ENCODE measurements around the gene ABCA2.

Gene ABCA2

DNA sequence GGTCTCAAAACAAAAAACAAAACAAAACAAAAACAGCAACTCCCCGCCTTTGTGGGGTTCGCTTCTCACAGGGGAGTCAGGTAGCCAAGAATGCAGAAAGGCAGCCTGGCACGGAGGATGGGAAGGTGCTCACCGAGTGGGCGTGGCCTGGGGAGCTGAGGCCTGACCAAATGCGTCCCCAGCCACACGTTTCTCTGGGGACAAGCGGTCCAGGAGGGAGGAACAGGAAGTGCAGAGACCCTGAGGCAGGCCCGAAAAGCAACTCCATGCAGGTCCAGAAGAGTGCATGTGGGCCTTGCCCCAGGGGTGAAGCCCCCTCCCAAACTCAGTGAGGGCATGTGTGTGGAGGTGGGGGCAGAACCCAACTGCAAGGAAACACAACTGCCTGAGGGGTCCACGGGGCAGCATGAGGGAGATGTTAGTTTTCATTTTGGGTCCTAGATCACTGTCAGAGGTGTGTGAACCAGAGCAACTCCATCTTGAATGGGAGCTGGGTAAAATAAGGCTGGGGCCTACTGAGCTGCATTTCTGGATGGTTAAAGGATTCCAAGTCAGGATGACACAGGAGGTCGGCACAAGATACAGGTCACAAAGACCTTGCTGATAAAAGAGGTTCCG is 46.7 kb upstream of the ABCA2 start (continued):
- TF ChIP-seq, protein P1, sequence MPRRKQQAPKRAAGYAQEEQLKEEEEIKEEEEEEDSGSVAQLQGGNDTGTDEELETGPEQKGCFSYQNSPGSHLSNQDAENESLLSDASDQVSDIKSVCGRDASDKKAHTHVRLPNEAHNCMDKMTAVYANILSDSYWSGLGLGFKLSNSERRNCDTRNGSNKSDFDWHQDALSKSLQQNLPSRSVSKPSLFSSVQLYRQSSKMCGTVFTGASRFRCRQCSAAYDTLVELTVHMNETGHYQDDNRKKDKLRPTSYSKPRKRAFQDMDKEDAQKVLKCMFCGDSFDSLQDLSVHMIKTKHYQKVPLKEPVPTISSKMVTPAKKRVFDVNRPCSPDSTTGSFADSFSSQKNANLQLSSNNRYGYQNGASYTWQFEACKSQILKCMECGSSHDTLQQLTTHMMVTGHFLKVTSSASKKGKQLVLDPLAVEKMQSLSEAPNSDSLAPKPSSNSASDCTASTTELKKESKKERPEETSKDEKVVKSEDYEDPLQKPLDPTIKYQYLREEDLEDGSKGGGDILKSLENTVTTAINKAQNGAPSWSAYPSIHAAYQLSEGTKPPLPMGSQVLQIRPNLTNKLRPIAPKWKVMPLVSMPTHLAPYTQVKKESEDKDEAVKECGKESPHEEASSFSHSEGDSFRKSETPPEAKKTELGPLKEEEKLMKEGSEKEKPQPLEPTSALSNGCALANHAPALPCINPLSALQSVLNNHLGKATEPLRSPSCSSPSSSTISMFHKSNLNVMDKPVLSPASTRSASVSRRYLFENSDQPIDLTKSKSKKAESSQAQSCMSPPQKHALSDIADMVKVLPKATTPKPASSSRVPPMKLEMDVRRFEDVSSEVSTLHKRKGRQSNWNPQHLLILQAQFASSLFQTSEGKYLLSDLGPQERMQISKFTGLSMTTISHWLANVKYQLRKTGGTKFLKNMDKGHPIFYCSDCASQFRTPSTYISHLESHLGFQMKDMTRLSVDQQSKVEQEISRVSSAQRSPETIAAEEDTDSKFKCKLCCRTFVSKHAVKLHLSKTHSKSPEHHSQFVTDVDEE (CRISPR knock-in tag; IDR thresholded peaks at IDR 0.05): no peak

DNA sequence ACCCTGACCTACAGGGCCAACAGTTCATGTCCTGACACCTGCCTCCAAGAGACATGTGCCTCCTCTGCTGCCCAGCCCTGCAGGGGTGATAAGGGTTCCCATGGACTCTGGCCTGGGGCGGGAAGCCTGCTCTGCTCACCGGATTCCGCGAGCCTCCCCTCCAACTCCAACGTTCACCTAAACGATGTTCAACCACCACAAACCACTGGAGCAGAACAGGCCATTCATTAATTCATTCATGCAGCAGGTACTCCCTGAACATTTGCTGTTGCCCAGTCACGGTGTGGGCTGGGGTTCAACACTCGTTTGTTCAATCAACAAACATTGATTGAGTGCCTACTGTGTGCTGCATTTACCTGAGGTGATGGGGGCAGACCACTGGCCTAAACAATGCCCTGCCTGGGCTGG is 46.0 kb upstream of the ABCA2 start:
- ATAC-seq: no peak
- TF ChIP-seq ZNF70 (CRISPR knock-in tag; IDR thresholded peaks at IDR 0.05): no peak
- TF ChIP-seq ZC3H10 (CRISPR knock-in tag; IDR thresholded peaks at IDR 0.05): no peak
- TF ChIP-seq ZFP30 (CRISPR knock-in tag; IDR thresholded peaks at IDR 0.05): no peak
- no peak for TF ChIP-seq ARNTL (CRISPR knock-in tag; IDR thresholded peaks at IDR 0.05; ENCODE audit: borderline replicate concordance, low read depth)
- no peak for TF ChIP-seq TCF4 (CRISPR knock-in tag; IDR thresholded peaks at IDR 0.05; ENCODE audit: borderline replicate concordance)
- TF ChIP-seq ZNF565 (CRISPR knock-in tag; conservative IDR thresholded peaks at IDR 0.05; ENCODE audit: low read depth): no peak
- no peak for TF ChIP-seq GLIS3 (CRISPR knock-in tag; IDR thresholded peaks at IDR 0.05)
- no peak for TF ChIP-seq ESRRG (CRISPR knock-in tag; IDR thresholded peaks at IDR 0.05)
- TF ChIP-seq BACH2 (CRISPR knock-in tag; IDR thresholded peaks at IDR 0.05; ENCODE audit: borderline replicate concordance): no peak
- TF ChIP-seq, protein P2, sequence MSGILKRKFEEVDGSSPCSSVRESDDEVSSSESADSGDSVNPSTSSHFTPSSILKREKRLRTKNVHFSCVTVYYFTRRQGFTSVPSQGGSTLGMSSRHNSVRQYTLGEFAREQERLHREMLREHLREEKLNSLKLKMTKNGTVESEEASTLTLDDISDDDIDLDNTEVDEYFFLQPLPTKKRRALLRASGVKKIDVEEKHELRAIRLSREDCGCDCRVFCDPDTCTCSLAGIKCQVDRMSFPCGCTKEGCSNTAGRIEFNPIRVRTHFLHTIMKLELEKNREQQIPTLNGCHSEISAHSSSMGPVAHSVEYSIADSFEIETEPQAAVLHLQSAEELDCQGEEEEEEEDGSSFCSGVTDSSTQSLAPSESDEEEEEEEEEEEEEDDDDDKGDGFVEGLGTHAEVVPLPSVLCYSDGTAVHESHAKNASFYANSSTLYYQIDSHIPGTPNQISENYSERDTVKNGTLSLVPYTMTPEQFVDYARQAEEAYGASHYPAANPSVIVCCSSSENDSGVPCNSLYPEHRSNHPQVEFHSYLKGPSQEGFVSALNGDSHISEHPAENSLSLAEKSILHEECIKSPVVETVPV (CRISPR knock-in tag; IDR thresholded peaks at IDR 0.05): no peak
- TF ChIP-seq, protein P3, sequence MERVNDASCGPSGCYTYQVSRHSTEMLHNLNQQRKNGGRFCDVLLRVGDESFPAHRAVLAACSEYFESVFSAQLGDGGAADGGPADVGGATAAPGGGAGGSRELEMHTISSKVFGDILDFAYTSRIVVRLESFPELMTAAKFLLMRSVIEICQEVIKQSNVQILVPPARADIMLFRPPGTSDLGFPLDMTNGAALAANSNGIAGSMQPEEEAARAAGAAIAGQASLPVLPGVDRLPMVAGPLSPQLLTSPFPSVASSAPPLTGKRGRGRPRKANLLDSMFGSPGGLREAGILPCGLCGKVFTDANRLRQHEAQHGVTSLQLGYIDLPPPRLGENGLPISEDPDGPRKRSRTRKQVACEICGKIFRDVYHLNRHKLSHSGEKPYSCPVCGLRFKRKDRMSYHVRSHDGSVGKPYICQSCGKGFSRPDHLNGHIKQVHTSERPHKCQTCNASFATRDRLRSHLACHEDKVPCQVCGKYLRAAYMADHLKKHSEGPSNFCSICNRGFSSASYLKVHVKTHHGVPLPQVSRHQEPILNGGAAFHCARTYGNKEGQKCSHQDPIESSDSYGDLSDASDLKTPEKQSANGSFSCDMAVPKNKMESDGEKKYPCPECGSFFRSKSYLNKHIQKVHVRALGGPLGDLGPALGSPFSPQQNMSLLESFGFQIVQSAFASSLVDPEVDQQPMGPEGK (CRISPR knock-in tag; IDR thresholded peaks at IDR 0.05; ENCODE audit: borderline replicate concordance): no peak
- no peak for TF ChIP-seq SNAI2 (CRISPR knock-in tag; IDR thresholded peaks at IDR 0.05)
- no peak for TF ChIP-seq ISL1 (CRISPR knock-in tag; IDR thresholded peaks at IDR 0.05)
- no peak for TF ChIP-seq TOX (CRISPR knock-in tag; IDR thresholded peaks at IDR 0.05; ENCODE audit: borderline replicate concordance)

DNA sequence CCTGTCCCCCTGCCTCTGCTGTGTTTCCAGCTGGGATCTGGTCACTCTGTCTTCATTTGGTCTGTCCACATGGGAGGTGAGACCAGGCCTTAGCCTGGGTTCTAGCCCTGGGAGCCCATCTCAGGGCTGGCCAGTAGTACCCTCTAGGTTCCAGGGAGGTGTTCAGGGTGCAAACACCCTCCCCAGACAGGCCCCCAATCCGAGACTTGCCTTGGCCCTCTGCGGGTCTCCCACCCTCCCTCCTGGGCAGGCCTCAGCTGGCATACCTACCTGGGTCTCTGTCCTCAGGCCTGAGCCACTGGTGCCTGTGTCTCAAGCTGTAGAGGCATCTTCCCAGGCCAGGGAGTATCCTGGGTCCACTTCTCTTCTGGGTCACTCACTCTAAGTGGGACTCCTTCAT is 43.2 kb upstream of the ABCA2 start:
- no peak for ATAC-seq
- TF ChIP-seq ZNF565 (CRISPR knock-in tag; conservative IDR thresholded peaks at IDR 0.05; ENCODE audit: low read depth): no peak
- no peak for TF ChIP-seq ISL1 (CRISPR knock-in tag; IDR thresholded peaks at IDR 0.05)
- TF ChIP-seq ESRRG (CRISPR knock-in tag; IDR thresholded peaks at IDR 0.05): no peak
- no peak for TF ChIP-seq GLIS3 (CRISPR knock-in tag; IDR thresholded peaks at IDR 0.05)
- no peak for TF ChIP-seq ZFP30 (CRISPR knock-in tag; IDR thresholded peaks at IDR 0.05)
- TF ChIP-seq ARNTL (CRISPR knock-in tag; IDR thresholded peaks at IDR 0.05; ENCODE audit: borderline replicate concordance, low read depth): no peak
- TF ChIP-seq, protein P4, sequence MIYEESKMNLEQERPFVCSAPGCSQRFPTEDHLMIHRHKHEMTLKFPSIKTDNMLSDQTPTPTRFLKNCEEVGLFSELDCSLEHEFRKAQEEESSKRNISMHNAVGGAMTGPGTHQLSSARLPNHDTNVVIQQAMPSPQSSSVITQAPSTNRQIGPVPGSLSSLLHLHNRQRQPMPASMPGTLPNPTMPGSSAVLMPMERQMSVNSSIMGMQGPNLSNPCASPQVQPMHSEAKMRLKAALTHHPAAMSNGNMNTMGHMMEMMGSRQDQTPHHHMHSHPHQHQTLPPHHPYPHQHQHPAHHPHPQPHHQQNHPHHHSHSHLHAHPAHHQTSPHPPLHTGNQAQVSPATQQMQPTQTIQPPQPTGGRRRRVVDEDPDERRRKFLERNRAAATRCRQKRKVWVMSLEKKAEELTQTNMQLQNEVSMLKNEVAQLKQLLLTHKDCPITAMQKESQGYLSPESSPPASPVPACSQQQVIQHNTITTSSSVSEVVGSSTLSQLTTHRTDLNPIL (CRISPR knock-in tag; IDR thresholded peaks at IDR 0.05; ENCODE audit: low read depth): no peak
- no peak for TF ChIP-seq PPARA (CRISPR knock-in tag; IDR thresholded peaks at IDR 0.05; ENCODE audit: borderline replicate concordance)
- no peak for TF ChIP-seq ZFP3 (CRISPR knock-in tag; IDR thresholded peaks at IDR 0.05)
- no peak for TF ChIP-seq ZC3H10 (CRISPR knock-in tag; IDR thresholded peaks at IDR 0.05)
- TF ChIP-seq OSR1 (CRISPR knock-in tag; IDR thresholded peaks at IDR 0.05): no peak
- TF ChIP-seq, protein P2 (CRISPR knock-in tag; IDR thresholded peaks at IDR 0.05): no peak
- no peak for TF ChIP-seq TOX (CRISPR knock-in tag; IDR thresholded peaks at IDR 0.05; ENCODE audit: borderline replicate concordance)

Data from SK-N-SH treated with all-trans-retinoic acid at 6 μM for 48 hours (cell line).